BLaER1 (cell line): ENCODE measurements around the gene ZMYND11.
"Not testable (repeated sequence)": the region's sequence is repeated elsewhere in the genome, so short reads cannot be mapped to it uniquely, and the experiment has no call there.

Experiments used
- H3K27ac ChIP-seq: shearing (Covaris generic); formaldehyde crosslinking; 2 replicates; pipeline ENCODE4 v1.8.1; 2022
- H3K27me3 ChIP-seq: shearing (Covaris generic); formaldehyde crosslinking; 2 replicates; pipeline ENCODE4 v1.8.1; 2022
- H3K36me3 ChIP-seq: shearing (Covaris generic); formaldehyde crosslinking; 2 replicates; pipeline ENCODE4 v1.8.1; 2022
- H3K4me1 ChIP-seq: shearing (Covaris generic); formaldehyde crosslinking; 2 replicates; pipeline ENCODE4 v1.8.1; 2022
- H3K4me2 ChIP-seq: shearing (Covaris generic); formaldehyde crosslinking; 2 replicates; pipeline ENCODE4 v1.8.1; 2022
- H3K4me3 ChIP-seq: shearing (Covaris generic); formaldehyde crosslinking; 2 replicates; pipeline ENCODE4 v1.8.1; 2022
- H3K9ac ChIP-seq: shearing (Covaris generic); formaldehyde crosslinking; 2 replicates; pipeline ENCODE4 v1.8.1; 2022
- H3K9me3 ChIP-seq: shearing (Covaris generic); formaldehyde crosslinking; 2 replicates; pipeline ENCODE4 v1.8.1; 2022
- H4K20me1 ChIP-seq: shearing (Covaris generic); formaldehyde crosslinking; 2 replicates; pipeline ENCODE4 v1.8.1; 2022
- Cebpa-rat ChIP-seq: shearing (Covaris generic); IDR thresholded peaks from 2 replicates; pipeline ENCODE4 v1.8.1; 2022

Gene ZMYND11

DNA sequence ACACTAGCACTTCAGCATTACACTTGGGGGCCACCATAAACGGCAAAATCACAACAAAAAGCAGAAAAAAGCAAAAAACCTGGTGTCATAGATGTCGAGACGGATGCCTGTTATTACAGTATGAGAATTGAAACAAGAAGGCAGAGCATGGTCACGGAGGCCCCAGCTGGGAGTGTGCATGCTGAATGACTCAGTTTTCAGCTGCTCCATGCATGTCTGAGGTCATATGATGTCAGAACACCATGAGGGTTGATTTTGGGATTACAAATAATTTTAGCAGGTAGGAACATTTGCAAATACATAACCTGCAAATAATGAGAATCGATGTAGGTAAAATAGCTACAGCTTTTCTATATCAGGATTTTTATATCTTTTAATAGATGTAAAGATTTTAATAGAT, 19.1 kb downstream of the ZMYND11 start:
- Histone ChIP-seq H3K9me3 (peaks cover 31% of the 10 kb centered on the region), H4K20me1 (peaks cover 27% of the 10 kb centered on the region; the same call in 1 of the 2 replicates), H3K4me1 (no peaks in the 10 kb centered on the region), H3K27ac (no peak overlapping the region), H3K4me3 (no peak overlapping the region), H3K9ac (no peak overlapping the region), H3K36me3 (peaks cover 24% of the 10 kb centered on the region), H3K27me3 (no peaks in the 10 kb centered on the region), H3K4me2 (no peak overlapping the region)
- TF ChIP-seq Cebpa-rat: no peak

DNA sequence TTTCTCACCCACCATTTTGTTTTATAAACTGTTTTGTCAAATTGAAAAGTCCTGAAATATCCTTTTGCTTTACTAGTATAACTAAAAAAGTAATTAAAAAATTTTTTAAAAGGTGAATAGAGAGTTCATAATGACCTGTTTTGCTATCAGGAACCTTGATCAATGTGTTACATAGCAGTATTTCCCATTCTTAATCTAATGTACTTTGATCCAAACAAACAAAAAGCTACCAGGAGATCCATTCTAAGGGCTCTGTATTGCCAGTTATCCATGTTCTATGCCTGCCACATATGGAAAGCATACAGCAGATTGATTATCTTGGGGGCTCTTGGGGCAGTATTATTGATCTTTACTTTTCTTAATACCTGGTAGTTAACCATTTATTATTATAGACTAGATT, 32.1 kb downstream of the ZMYND11 start:
- Histone ChIP-seq H3K27me3 (no peaks in the 10 kb centered on the region), H3K36me3 (peaks cover 25% of the 10 kb centered on the region), H3K4me3 (no peak overlapping the region), H3K4me1 (no peaks in the 10 kb centered on the region), H3K9ac (no peak overlapping the region), H3K9me3 (peaks cover 54% of the 10 kb centered on the region), H3K27ac (no peak overlapping the region), H4K20me1 (peaks cover 6% of the 10 kb centered on the region; the same call in 1 of the 2 replicates), H3K4me2 (no peak overlapping the region)
- no peak for TF ChIP-seq Cebpa-rat

DNA sequence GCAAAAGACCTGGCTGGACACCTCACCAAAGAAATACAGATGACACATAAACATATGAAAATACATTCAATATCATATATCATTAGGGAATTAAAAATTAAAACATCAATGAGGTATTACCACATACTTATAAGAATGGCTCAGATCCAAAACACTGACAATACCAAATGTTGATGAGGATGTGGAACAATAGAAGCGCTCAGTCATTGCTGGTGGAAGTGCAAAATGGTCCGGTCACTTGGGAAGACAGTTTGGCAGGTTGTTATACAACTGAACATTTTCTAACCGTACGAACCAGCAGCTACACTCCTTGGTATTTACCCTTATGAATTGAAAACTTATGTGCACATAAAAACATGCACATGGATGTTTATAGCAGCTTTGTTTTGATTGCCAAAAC, 38.5 kb downstream of the ZMYND11 start:
- Histone ChIP-seq H3K27me3 (no peaks in the 10 kb centered on the region), H3K4me1 (no peaks in the 10 kb centered on the region)

DNA sequence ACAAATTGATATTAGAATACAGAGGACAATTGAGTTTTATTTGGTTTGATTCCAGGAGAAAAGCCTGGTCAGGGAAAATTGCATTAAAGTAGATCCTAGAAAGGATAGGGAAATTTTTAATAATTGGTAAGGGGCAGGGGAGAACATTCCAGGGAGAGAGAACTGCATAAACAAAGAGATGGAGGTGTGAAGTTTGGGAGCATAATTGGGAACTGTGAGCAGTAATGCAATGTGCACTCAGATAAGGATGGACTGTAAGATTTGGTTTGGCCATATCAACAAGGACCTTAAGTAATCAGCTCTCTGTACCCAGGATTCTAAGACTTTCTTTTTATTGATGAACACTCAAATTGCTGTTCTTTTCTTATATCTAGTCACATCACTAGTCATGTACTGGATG, 41.4 kb downstream of the ZMYND11 start:
- TF ChIP-seq Cebpa-rat: no peak
- H3K4me3 ChIP-seq: no peak overlapping the region
- H3K4me2 ChIP-seq: no peak overlapping the region
- H3K4me1 ChIP-seq: no peaks in the 10 kb centered on the region
- peaks cover 13% of the 10 kb centered on the region for H3K36me3 ChIP-seq
- H3K9me3 ChIP-seq: 0 out of 2 replicates have a peak, but pooled peaks cover 2% of the 10 kb centered on the region
- H3K9ac ChIP-seq: no peak overlapping the region
- no peak overlapping the region for H3K27ac ChIP-seq
- H4K20me1 ChIP-seq: peaks cover 41% of the 10 kb centered on the region
- no peaks in the 10 kb centered on the region for H3K27me3 ChIP-seq

More for the DNA sequence above, 38.5 kb downstream of the ZMYND11 start:
- Histone ChIP-seq H3K4me2 (no peak overlapping the region), H3K4me3 (no peak overlapping the region), H3K9me3 (peaks cover 16% of the 10 kb centered on the region), H4K20me1 (peaks cover 35% of the 10 kb centered on the region), H3K36me3 (peaks cover 13% of the 10 kb centered on the region; the same call in 1 of the 2 replicates), H3K9ac (no peak overlapping the region), H3K27ac (no peak overlapping the region)
- TF ChIP-seq Cebpa-rat: no peak

DNA sequence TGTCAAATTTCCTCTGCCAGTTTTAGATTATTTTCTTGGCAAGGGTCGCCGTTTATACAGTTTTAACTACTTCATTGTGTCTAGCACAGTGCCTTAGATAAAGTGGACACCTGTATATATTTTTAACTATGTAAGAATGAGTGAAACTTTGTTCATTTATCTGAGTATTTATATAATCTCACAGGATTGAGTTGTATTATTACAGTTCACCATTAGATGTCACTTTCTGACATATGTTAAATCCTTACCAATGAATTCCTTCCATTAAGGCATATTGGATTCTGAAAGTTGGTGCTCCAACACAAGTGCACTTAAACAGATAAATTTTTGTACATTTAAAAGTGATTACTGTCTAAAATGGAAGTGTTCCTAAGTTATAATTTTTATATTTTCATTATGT, 43.0 kb downstream of the ZMYND11 start:
- no peak for TF ChIP-seq Cebpa-rat
- Histone ChIP-seq H3K4me1 (no peaks in the 10 kb centered on the region), H3K27ac (no peak overlapping the region), H3K36me3 (peaks cover 24% of the 10 kb centered on the region), H3K4me2 (no peak overlapping the region), H4K20me1 (peaks cover 41% of the 10 kb centered on the region), H3K27me3 (no peaks in the 10 kb centered on the region), H3K9me3 (peaks cover 6% of the 10 kb centered on the region; the same call in 1 of the 2 replicates), H3K4me3 (no peak overlapping the region), H3K9ac (no peak overlapping the region)

DNA sequence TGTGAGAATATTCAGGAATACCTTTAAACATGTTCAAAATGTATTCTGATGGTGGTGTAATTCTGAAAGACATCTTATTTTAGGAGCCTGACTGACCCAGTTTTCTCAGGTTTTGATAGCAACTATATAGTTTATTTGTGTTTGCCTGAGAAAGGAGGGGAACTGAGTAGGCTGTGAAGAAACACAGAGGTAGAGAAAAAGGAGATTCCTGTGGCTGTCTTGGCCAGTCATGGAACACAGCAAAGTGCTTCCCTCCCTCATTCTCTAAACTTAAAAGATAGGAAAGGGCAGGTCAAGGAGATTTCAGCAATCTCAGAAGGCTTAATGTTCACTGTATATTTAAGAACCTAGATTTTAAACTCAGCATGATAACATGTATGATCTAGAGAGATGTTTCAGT, 43.5 kb downstream of the ZMYND11 start:
- H3K9me3 ChIP-seq: peaks cover 11% of the 10 kb centered on the region
- TF ChIP-seq Cebpa-rat: no peak
- no peaks in the 10 kb centered on the region for H3K4me1 ChIP-seq
- H3K4me3 ChIP-seq: no peak overlapping the region
- no peak overlapping the region for H3K27ac ChIP-seq
- H4K20me1 ChIP-seq: peaks cover 41% of the 10 kb centered on the region
- no peaks in the 10 kb centered on the region for H3K27me3 ChIP-seq
- H3K4me2 ChIP-seq: no peak overlapping the region
- H3K9ac ChIP-seq: no peak overlapping the region
- peaks cover 29% of the 10 kb centered on the region for H3K36me3 ChIP-seq

DNA sequence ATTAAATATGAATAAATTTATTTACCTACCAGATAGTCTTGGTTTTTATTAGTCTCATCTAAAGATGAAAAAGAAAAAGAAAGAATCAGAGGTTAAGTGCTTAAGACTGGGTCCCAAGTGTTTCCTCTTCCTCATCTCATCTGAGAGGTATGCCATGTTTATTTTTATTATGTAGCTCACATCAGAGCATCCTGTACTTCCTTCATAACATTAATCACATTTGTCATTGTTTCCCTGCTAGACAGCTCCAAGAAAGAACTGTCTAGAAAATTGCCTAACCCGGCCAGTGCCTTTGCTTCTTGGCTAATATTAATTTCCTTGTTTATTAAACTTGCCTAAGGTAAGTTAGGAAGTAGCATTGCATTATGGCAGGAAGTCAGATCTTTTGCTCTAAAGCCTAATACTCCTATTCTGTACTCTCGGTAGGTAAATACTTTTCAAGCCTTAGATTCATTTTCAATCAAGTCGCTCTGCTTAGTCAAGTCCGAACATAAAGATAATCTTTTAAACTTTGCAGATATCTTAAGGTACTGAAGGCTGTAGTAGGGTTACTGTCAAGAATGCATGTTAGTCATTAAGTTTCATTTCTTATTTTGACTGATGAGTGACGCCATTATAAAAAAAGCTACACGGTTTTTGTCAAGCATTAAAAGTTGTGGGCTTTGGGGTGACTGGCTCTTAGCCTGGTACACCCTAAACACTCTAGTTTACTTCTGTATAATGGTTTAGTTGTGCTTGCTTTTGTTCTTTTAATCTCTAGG, 47.4 kb downstream of the ZMYND11 start:
- Histone ChIP-seq H3K27ac (no peak overlapping the region), H3K36me3 (peaks cover 48% of the 10 kb centered on the region), H3K9me3 (peaks cover 13% of the 10 kb centered on the region), H3K27me3 (no peaks in the 10 kb centered on the region), H3K4me3 (no peak overlapping the region), H4K20me1 (peaks cover 14% of the 10 kb centered on the region), H3K9ac (no peak overlapping the region), H3K4me1 (no peaks in the 10 kb centered on the region), H3K4me2 (no peak overlapping the region)
- TF ChIP-seq Cebpa-rat: no peak

DNA sequence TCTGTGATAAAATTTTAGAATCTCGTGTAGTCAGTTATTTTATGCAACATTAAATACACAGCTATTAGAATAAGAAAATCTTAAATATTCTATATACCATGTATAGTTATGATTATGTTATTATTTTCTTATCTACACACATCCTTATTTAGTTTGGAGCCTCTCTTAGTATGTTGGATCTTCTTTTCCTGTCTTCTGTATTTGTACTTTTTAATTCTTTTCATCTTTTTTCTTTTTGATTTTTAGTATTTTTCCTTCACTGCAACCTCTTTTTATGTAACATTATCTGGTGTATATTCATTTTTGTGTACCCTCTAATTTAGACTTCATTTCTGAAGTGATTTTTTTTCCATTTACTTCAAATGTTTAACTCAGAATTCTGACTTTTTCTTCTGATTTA, 48.9 kb downstream of the ZMYND11 start:
- no peak overlapping the region for H3K27ac ChIP-seq
- H4K20me1 ChIP-seq: peaks cover 1% of the 10 kb centered on the region
- TF ChIP-seq Cebpa-rat: no peak
- no peak overlapping the region for H3K4me2 ChIP-seq
- peaks cover 48% of the 10 kb centered on the region for H3K36me3 ChIP-seq
- H3K4me1 ChIP-seq: no peaks in the 10 kb centered on the region
- H3K9me3 ChIP-seq: peaks cover 13% of the 10 kb centered on the region
- H3K27me3 ChIP-seq: no peaks in the 10 kb centered on the region
- H3K9ac ChIP-seq: no peak overlapping the region
- H3K4me3 ChIP-seq: no peak overlapping the region

DNA sequence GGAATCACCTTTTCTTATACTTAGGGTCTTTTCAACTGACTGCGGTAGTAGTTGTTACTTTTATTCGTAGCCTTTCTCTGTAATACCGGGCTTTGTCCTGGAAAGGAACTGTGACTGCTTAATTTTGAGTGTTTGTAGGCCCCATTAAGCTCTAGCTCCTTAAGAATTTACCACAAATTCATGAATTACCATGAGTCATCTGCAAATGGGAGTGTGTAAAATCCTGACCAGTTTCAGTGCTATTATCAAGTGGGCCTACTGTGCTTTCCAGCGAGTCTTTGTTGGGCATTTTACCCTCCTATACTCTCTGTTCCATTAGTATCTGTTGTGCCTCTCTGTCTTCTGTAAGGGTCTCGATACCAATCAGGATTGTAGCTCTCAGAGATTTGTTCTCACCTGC, 49.7 kb downstream of the ZMYND11 start:
- no peaks in the 10 kb centered on the region for H3K27me3 ChIP-seq

DNA sequence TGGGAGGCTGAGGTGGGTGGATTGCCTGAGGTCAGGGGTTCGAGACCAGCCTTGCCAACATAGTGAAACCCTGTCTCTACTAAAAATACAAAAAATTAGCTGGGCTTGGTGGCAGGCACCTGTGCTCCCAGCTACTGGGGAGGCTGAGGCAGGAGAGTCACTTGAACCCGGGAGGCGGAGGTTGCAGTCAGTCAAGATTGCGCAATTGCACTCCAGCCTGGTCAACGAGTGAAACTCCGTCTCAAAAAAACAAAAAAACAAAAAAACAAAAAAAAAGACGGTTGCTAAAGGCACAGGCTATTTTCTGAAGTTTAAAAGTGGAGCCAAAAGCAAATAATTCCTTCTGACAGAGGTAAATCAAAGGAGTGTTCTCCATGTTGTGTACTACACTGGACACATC, 50.3 kb downstream of the ZMYND11 start:
- Histone ChIP-seq H3K36me3 (peaks cover 48% of the 10 kb centered on the region), H3K9me3 (peaks cover 13% of the 10 kb centered on the region)
- not testable (repeated sequence) for H3K9ac ChIP-seq, H3K27me3 ChIP-seq, H3K27ac ChIP-seq, H4K20me1 ChIP-seq, H3K4me3 ChIP-seq, H3K4me2 ChIP-seq, H3K4me1 ChIP-seq
- TF ChIP-seq Cebpa-rat: peak; percentile 83

More for the DNA sequence above, 49.7 kb downstream of the ZMYND11 start:
- no peak overlapping the region for H3K4me3 ChIP-seq
- no peaks in the 10 kb centered on the region; the same call in 1 of the 2 replicates for H4K20me1 ChIP-seq
- no peak overlapping the region for H3K4me2 ChIP-seq
- no peak overlapping the region for H3K9ac ChIP-seq
- no peak for TF ChIP-seq Cebpa-rat
- H3K36me3 ChIP-seq: peaks cover 48% of the 10 kb centered on the region
- H3K9me3 ChIP-seq: peaks cover 13% of the 10 kb centered on the region
- H3K4me1 ChIP-seq: no peaks in the 10 kb centered on the region
- H3K27ac ChIP-seq: no peak overlapping the region
